GM19043 (cell line): ENCODE measurements around the gene PIK3R3.
A peak's percentile ranks its signal among the peaks of the same experiment; 100 is the strongest.
"Not testable (repeated sequence)": the region's sequence is repeated elsewhere in the genome, so short reads cannot be mapped to it uniquely, and the experiment has no call there.

Experiments used
- ATAC-seq: cut with Tn5 transposase; IDR thresholded peaks from one replicate; pipeline ENCODE4 v1.9.1; 2021; ENCODE audit warnings: low read depth; ENCODE audit not compliant: unreplicated experiment

The PIK3R3 gene

GRCh38 chr1:46076343-46076742 lies 56.1 kb downstream of the PIK3R3 start:
- no peak for ATAC-seq

DNA sequence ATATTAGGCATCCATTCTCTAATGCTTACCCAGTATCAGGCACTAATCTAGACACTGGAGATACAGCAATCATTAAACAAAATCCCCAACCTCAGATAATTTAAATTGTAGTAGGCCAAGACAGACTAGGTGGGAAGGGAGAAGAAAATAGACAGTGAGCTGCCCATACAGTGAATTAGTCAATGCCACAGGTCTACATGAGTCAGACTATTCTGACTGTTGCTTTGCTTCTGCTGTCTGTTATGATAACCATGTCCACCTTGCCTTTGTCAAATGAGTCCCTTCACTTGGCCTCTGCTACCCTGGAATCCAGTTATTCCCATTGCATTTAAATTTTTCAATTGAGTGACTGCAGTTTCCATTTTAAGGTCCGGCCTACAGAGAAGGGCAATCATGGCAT lies 59.5 kb downstream of the PIK3R3 start:
- no peak for ATAC-seq

- ATAC-seq, result no peak
Measured at GRCh38 chr1:46070164-46070814, 62.1 kb downstream of the PIK3R3 start.

GRCh38 chr1:46068525-46068924 lies 63.9 kb downstream of the PIK3R3 start:
- no peak for ATAC-seq

GRCh38 chr1:46067652-46068051 lies 64.8 kb downstream of the PIK3R3 start:
- peak; percentile 50 for ATAC-seq

DNA sequence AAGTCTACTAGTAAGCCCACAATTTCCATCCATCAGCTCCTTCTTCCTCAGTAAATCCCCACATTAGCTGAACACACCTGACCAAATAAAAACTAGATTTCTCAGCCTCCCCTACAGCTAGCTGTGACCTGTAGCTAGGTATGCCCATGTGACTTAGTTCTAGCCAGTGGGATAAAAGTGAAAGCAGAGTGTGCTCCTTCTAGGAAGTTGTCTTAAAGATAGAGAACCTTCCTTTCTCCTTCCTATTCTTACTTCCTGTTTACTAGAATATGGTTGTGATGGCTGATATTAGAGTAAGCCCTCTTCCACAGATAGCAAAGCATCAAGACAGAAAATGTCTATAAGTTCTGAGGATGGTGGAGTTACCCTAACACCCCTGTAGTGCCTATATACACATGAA lies 67.0 kb downstream of the PIK3R3 start:
- ATAC-seq, result no peak

GRCh38 chr1:46064708-46065107 lies 67.7 kb downstream of the PIK3R3 start:
- no peak for ATAC-seq

- ATAC-seq, result peak; percentile 68
Measured at GRCh38 chr1:46062651-46063319, 69.6 kb downstream of the PIK3R3 start.

- ATAC-seq, result no peak
Measured at GRCh38 chr1:46061146-46061545, 71.3 kb downstream of the PIK3R3 start.

- ATAC-seq, result no peak
Measured at GRCh38 chr1:46058936-46059335, 73.5 kb downstream of the PIK3R3 start.

GRCh38 chr1:46057781-46058180 lies 74.6 kb downstream of the PIK3R3 start:
- ATAC-seq, result no peak

DNA sequence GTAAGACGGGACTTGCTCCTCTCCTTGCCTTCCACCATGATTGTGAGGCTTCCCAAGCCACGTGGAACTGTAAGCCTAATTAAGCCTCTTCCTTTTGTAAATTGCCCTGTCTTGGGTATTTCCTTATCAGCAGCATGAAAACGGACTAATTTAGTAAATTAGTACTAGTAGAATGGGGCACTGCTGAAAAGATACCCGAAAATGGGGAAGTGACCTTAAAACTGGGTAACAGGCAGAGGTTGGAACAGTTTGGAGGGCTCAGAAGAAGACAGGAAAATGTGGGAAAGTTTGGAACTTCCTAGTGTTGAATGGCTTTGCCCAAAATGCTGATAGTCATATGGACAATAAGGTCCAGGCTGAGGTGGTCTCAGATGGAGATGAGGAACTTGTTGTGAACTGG lies 75.2 kb downstream of the PIK3R3 start:
- ATAC-seq, result not testable (repeated sequence)

DNA sequence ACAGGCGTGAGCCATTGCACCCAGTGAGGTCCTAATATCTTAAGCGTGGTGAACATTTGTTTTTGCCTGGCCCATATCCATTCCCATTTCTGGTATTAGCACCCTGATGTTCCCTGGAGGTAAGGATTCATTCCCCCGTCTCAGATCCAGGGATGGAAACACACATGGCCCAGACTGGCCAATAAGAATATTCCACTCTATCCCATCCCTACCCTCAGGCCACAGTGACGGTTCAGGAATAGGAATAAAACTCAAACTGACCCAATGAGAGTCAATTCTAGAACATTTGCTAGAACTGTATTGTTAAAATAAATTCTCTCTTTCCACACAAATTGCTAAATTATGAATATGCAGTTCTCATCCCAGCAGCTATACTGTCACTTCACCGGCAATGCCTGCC lies 76.1 kb downstream of the PIK3R3 start:
- ATAC-seq, result no peak

DNA sequence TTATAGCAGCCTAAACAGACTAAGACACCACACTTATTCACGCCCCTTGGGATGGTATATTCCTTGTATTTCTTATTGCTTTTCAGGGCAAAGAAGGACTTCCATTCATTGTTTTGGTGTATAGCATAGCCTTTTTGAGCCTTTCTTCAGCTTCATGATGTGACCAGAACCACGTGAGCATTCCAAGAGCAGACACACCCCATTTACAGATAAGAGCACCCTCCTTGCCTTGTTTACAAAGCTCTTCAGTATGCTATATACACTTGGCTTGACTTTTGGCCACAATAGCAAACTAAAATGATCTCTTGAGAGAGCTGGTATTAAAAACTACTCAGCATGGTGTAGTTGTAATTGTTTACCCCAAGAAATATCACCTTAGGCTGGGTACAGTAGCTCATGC lies 78.7 kb downstream of the PIK3R3 start:
- ATAC-seq, result no peak

GRCh38 chr1:46044116-46044515 lies 88.3 kb downstream of the PIK3R3 start:
- ATAC-seq, result no peak

DNA sequence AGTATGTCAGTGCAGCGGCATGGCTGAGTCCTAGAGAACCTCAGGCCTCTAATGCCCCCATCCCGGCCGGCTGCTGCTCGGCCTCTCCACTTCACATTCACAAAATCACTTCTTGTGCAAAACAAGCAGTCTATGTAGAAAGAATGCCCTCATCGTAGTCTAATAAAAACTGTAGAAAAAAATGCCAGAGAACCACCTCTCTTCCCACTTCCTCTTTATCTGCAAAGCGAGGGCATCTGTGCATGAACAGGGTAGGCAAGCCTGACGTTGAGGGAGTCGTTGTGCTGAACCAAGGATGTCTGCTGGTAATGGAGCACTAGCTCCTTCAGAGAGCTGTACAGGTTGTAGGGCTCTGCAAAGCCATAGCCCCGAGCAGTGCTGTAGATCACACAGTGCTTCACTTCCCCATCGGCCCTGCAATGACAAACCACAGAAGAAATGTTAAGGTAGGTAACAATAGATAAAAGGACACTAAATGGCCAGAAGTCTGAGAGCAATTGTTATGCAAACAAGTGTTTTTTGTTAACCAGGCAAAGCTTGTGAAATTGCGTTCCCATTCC lies 88.9 kb downstream of the PIK3R3 start:
- ATAC-seq, result peak; percentile 85

DNA sequence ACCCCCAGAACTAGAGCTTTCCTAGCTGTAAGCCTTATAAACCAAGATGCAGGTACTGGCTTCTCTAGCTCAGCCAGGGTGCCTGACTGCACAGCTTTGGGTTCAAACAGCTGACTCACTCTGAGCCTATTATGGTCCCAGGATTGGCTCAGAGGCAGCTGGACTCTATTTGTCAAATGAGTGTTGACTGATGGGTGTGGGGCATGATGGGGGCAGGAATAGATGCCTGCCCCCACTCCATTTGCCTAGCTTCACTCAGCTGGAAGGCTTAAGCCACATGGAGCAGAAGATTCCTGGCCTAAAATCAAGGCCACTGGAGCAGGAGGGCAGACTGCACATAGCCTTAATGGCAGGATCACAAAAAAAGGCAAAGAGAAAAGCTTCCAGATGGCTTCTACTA lies 90.5 kb downstream of the PIK3R3 start:
- no peak for ATAC-seq

DNA sequence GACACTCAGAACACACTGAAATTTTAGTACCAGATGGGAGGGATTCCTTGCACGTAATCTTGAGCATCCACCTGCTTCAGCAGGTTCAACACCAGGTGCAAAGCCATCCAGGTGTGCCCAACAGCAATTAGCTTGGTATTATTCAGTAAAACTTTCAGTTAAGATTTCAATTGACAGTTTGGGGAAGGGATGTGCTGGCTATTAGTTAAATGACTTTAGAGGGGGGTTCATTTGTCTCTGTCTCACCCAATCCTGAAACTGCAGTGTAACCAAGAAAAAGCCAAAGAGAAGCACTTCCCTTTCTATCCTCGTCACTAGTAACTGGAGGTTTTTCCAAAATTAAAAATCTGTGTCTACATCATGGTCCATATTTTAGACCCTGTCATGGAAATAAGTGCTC lies 90.9 kb downstream of the PIK3R3 start:
- ATAC-seq, result no peak

DNA sequence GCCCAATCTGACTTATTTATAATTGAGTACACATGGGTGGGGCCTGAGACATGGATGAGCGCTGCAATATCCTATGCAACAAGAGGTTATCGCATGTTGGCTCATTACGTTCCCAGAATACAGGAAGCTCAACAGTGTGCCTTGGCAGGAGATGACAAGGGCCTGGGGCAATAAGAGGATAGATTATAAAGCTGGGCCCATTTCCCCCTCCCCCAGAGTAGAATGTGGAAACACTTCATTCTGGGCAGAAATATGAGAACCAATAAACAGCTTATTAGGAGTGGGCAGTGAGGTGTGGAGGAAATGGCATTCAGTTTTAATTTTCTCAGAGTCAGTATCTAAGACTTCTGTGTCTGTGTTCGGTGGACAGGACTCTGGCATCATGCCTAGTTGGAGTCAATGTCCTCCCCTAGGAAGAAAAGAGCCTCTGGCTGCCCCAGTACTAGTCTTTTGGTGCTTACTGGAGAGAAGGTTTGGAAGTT lies 92.8 kb downstream of the PIK3R3 start:
- no peak for ATAC-seq

GRCh38 chr1:46036894-46037839 lies 95.3 kb downstream of the PIK3R3 start:
- no peak for ATAC-seq
